Measurements from ENCODE around the gene KRT79.

DNA sequence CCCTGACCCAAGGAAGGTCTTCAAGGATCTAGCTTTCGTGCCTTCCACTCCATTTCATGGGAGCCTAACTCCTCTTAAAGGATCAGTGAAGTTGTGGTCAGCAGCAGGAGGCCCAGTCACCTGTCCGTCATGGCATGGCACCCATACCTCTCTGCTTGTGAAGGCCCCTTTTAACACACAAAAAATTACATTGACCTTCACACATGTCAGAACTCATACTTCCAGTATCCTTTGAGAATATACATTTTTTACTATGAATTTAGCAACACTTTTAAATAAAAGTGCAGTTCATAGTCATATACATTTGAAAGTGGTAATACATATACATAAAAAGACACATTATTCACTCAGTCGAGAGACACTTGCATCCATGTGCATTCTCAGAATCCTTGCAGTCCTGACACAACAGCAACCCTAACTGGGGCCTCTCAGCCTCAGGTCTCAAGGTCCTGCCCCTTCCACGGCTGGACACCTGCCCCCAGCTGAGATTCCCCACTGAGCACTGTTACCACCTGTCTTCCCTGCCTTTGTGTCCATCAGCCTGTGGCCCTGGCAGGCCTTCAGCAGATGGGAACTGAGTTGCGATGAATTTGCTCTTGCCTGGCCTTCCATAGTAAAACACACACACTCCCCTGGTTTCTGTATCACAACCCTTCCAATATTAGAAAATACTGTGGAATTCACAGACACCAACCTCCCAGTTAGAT is 34.5 kb downstream of the KRT79 start:
- TF ChIP-seq POLR2A (IDR thresholded peaks at IDR 0.05) = no peak
- TF ChIP-seq, protein P1, sequence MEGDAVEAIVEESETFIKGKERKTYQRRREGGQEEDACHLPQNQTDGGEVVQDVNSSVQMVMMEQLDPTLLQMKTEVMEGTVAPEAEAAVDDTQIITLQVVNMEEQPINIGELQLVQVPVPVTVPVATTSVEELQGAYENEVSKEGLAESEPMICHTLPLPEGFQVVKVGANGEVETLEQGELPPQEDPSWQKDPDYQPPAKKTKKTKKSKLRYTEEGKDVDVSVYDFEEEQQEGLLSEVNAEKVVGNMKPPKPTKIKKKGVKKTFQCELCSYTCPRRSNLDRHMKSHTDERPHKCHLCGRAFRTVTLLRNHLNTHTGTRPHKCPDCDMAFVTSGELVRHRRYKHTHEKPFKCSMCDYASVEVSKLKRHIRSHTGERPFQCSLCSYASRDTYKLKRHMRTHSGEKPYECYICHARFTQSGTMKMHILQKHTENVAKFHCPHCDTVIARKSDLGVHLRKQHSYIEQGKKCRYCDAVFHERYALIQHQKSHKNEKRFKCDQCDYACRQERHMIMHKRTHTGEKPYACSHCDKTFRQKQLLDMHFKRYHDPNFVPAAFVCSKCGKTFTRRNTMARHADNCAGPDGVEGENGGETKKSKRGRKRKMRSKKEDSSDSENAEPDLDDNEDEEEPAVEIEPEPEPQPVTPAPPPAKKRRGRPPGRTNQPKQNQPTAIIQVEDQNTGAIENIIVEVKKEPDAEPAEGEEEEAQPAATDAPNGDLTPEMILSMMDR (IDR thresholded peaks at IDR 0.05) = no peak
